ENCODE measurements around the gene PZP. TPM values are rescaled to one million over a fixed set of nuclear protein-coding genes. Genes with fewer than 3 reads are reported as not detected.

Gene PZP
- total RNA-seq, 1 experiment from 2014 or later = not detected

DNA sequence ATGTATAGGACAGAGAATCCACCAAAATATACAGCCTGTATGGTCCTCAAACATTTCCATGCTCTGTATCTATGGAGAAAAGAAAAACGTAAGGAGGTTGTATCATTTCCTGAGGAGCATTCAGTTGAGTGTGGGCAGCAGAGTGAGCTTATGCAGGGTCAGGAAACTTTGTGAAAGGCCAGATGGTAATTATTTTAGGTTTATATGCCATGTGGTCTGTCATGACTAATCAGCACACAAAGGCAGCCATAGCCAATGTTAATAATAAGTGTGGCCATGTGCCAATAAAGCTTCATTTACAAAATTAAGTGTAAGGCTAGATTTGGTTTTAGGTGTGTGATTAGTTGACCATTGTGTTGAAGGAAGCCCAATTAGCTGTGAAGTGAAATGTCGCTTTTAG, 59.3 kb downstream of the PZP start:
- H3K4me2 ChIP-seq (ENCODE audit: insufficient read depth, insufficient read length, low read length) = no peak overlapping the region
- Mint-ChIP-seq H3K36me3 (ENCODE audit: insufficient read depth in 1 of 3, low read depth in 3 of 3) (peaks cover 5 to 19% (median 13%) of the 10 kb centered on the region in 3 experiments), H3K9me3 (peaks cover 20% of the 10 kb centered on the region in 2 experiments), H3K4me1 (peaks cover 0 to 3% of the 10 kb centered on the region in 2 experiments; a peak in 1 of 4 replicates), H3K27me3 (ENCODE audit: low read depth) (no peaks in the 10 kb centered on the region; the same call in 1 of the 2 replicates), H3K27ac (no peak overlapping the region), H3K4me3 (no peak overlapping the region)
- no peak overlapping the region for H2BK120ac ChIP-seq (ENCODE audit: low read depth, low read length, poor library complexity, severe bottlenecking)
- no peak overlapping the region for H3K9ac ChIP-seq (ENCODE audit: extremely low read depth, insufficient read length, low read length)
- no peak overlapping the region for H4K8ac ChIP-seq (replicated peaks; ENCODE audit: insufficient read length, low read depth, low read length)
- no peak overlapping the region for H3K23ac ChIP-seq (ENCODE audit: insufficient read length, low read depth, low read length)
- no peaks in the 10 kb centered on the region for H3K79me2 ChIP-seq (ENCODE audit: insufficient read depth, low read length)
- H3K9me3 ChIP-seq (ENCODE audit: control insufficient read depth, low read depth, low read length) = peaks cover 6% of the 10 kb centered on the region
- no peak overlapping the region for H3K27ac ChIP-seq (ENCODE audit: insufficient read length, low read depth, low read length)
- WGBS (ENCODE audit: extremely low coverage, insufficient read length, low lambda C conversion rate) = no CpG with 5 or more reads among the region's 2 CpGs
- H2BK5ac ChIP-seq (ENCODE audit: insufficient read length, low read length) = no peak overlapping the region
- no peak overlapping the region for H4K91ac ChIP-seq (ENCODE audit: insufficient read length, low read depth, low read length)
- no peak overlapping the region for H3K14ac ChIP-seq (ENCODE audit: insufficient read depth, low read length)
- no peaks in the 10 kb centered on the region for H4K20me1 ChIP-seq (ENCODE audit: control insufficient read depth, insufficient read depth, insufficient read length)
- no peak for DNase-seq
- TF ChIP-seq, protein P1, sequence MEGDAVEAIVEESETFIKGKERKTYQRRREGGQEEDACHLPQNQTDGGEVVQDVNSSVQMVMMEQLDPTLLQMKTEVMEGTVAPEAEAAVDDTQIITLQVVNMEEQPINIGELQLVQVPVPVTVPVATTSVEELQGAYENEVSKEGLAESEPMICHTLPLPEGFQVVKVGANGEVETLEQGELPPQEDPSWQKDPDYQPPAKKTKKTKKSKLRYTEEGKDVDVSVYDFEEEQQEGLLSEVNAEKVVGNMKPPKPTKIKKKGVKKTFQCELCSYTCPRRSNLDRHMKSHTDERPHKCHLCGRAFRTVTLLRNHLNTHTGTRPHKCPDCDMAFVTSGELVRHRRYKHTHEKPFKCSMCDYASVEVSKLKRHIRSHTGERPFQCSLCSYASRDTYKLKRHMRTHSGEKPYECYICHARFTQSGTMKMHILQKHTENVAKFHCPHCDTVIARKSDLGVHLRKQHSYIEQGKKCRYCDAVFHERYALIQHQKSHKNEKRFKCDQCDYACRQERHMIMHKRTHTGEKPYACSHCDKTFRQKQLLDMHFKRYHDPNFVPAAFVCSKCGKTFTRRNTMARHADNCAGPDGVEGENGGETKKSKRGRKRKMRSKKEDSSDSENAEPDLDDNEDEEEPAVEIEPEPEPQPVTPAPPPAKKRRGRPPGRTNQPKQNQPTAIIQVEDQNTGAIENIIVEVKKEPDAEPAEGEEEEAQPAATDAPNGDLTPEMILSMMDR (conservative IDR thresholded peaks at IDR 0.05) = no peak
- no peaks in the 10 kb centered on the region for H3K23me2 ChIP-seq (ENCODE audit: insufficient read length, low read depth, low read length, poor library complexity, severe bottlenecking)
- H2BK20ac ChIP-seq (ENCODE audit: low read depth, low read length, poor library complexity, severe bottlenecking) = no peak overlapping the region
- no peak overlapping the region for H3K4ac ChIP-seq (ENCODE audit: low read depth, low read length)
- no peaks in the 10 kb centered on the region for H3K4me1 ChIP-seq (ENCODE audit: insufficient read depth, low read length)
- no peak overlapping the region for H3K56ac ChIP-seq (ENCODE audit: insufficient read length, low read depth, low read length)
- H2AK5ac ChIP-seq (ENCODE audit: insufficient read length, low read length) = no peak overlapping the region
- no peak overlapping the region for H2BK15ac ChIP-seq (ENCODE audit: low read depth, low read length)
- no peak overlapping the region for H3K18ac ChIP-seq (ENCODE audit: insufficient read length, low read depth, low read length)
- no peak overlapping the region for H2BK12ac ChIP-seq (ENCODE audit: insufficient read length, low read depth, low read length)
- no peak overlapping the region for H2AFZ ChIP-seq (ENCODE audit: low read length)
- no peak overlapping the region for H3T11ph ChIP-seq (ENCODE audit: low read length)
- no peaks in the 10 kb centered on the region for H3K79me1 ChIP-seq (ENCODE audit: insufficient read depth, low read depth, low read length, poor library complexity, severe bottlenecking)
- H3K27me3 ChIP-seq (ENCODE audit: insufficient read depth, low read length) = no peaks in the 10 kb centered on the region
- no peak overlapping the region for H4K5ac ChIP-seq (ENCODE audit: insufficient read length, low read depth, low read length)

All from H9 (cell line).